ACC112 (cell line): ENCODE measurements around the gene RPTOR.
"Not testable (repeated sequence)": the region's sequence is repeated elsewhere in the genome, so short reads cannot be mapped to it uniquely, and the experiment has no call there.

ENCODE experiments used
- H2AFZ ChIP-seq: fragments of 200-600 bp; sonication (generic); one replicate; pipeline ENCODE4 v1.6.0; 2017; ENCODE audit warnings: antibody characterized with exemption, low read length; ENCODE audit not compliant: unreplicated experiment
- H3K27ac ChIP-seq: fragments of 200-600 bp; sonication (generic); 2 replicates; pipeline ENCODE4 v1.5.1; 2014; ENCODE audit warnings: low read depth, mild to moderate bottlenecking, antibody characterized with exemption, low read length, moderate library complexity
- H3K27me3 ChIP-seq: fragments of 200-600 bp; sonication (generic); 2 replicates; pipeline ENCODE4 v1.6.1; 2014; ENCODE audit warnings: mild to moderate bottlenecking, antibody characterized with exemption, low read length, moderate library complexity, mixed read lengths; ENCODE audit not compliant: insufficient read depth
- H3K36me3 ChIP-seq: fragments of 200-600 bp; sonication (generic); 2 replicates; pipeline ENCODE4 v1.6.1; 2016; ENCODE audit warnings: mild to moderate bottlenecking, antibody characterized with exemption, low read length, moderate library complexity, mixed read lengths; ENCODE audit not compliant: insufficient read depth
- H3K4me1 ChIP-seq: fragments of 200-600 bp; sonication (generic); one replicate; pipeline ENCODE4 v1.6.1; 2016; ENCODE audit warnings: low read length, mixed read lengths; ENCODE audit not compliant: insufficient read depth, unreplicated experiment, control insufficient read depth
- H3K4me3 ChIP-seq: fragments of 200-600 bp; sonication (generic); 2 replicates; pipeline ENCODE4 v1.5.1; 2014; ENCODE audit warnings: mild to moderate bottlenecking, low read depth, low read length
- H3K79me2 ChIP-seq: fragments of 200-600 bp; sonication (generic); one replicate; pipeline ENCODE4 v1.6.0; 2016; ENCODE audit warnings: low read length; ENCODE audit not compliant: control insufficient read depth, unreplicated experiment, insufficient read depth

Gene RPTOR

DNA sequence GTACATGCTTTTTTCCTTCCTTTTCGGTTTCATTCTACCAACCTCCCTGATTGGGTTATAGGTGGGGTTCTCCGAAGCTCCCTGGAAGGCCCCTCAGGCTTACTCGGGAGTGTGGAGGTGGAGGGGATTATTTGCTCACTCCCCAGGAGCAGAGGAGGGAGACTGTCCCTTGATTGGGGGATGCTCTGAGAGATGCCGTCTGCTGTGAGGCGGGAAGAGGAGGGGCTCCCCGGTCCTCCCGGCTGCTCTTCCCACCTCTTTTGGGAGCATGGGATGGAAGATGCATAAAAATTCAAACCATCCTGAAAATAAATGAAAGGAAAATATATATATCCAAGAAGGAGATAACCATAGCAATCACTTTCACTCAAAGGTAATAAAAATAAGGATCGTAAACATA, 16.1 kb upstream of the RPTOR start:
- Histone ChIP-seq H3K4me3 (no peak overlapping the region), H3K79me2 (no peaks in the 10 kb centered on the region), H3K27ac (no peak overlapping the region), H3K36me3 (no peaks in the 10 kb centered on the region), H3K4me1 (peaks cover 6% of the 10 kb centered on the region), H3K27me3 (no peaks in the 10 kb centered on the region), H2AFZ (no peak overlapping the region)

DNA sequence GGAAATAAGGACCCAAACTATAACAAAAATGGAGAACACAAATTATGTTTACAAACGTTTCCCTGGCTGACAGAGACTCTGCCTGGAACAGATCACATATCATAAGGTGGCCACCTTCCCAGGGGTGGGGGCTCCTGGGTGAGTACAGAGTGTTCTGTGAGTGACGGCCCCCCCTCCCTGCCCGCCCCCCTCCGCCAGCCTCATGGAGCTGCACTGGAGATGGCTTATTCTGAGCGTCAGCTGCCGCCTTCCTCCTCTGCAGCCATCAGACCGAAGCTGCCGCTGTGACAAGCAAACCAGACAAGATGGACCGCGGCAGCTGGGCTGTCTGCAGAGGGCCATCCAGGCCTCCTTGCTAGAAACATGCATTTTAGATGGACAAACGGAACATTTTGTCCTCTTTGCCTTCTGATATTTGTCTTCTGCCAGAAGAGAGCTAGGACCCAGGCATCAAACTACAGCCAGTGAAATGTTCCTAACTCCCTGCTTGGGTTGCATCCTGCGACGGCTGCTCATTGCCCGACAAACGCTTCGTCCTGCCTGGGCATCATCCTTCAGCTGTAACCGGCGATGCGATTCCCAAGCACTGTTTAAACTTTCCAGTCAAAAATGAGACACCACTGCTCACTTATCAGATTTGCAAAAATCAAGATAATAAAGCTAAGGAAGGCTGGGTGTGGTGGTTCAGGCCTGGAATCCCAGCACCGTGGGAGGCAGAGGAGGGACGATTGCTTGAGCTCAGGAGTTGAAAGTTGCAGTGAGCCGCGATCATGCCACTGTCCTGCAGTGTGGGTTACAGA, 15.3 kb upstream of the RPTOR start:
- no peaks in the 10 kb centered on the region for H3K36me3 ChIP-seq
- H2AFZ ChIP-seq, result no peak overlapping the region
- H3K27ac ChIP-seq, result no peak overlapping the region
- no peaks in the 10 kb centered on the region for H3K27me3 ChIP-seq
- H3K79me2 ChIP-seq, result no peaks in the 10 kb centered on the region
- no peak overlapping the region for H3K4me3 ChIP-seq
- peaks cover 6% of the 10 kb centered on the region for H3K4me1 ChIP-seq

DNA sequence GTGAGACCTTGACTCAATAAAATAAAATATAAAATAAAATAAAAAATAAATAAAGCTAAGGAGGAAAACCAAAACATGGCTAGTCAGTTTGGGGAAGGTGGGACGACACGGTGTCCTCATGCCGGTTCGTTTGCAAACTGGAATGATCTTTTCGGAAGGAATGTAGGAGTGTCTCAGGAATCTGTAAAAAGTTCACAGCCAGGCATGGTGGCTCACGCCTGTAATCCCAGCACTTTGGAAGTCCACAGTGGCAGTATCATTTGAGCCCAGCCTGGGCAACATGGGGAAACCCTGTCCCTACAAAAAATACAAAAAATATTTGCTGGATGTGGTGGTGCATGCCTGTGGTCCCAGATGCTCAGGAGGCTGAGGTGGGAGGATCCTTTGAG, 14.7 kb upstream of the RPTOR start:
- no peak overlapping the region for H2AFZ ChIP-seq
- peaks cover 6% of the 10 kb centered on the region for H3K4me1 ChIP-seq
- H3K36me3 ChIP-seq, result no peaks in the 10 kb centered on the region
- H3K4me3 ChIP-seq, result no peak overlapping the region
- H3K27ac ChIP-seq, result no peak overlapping the region
- no peaks in the 10 kb centered on the region for H3K27me3 ChIP-seq
- no peaks in the 10 kb centered on the region for H3K79me2 ChIP-seq

DNA sequence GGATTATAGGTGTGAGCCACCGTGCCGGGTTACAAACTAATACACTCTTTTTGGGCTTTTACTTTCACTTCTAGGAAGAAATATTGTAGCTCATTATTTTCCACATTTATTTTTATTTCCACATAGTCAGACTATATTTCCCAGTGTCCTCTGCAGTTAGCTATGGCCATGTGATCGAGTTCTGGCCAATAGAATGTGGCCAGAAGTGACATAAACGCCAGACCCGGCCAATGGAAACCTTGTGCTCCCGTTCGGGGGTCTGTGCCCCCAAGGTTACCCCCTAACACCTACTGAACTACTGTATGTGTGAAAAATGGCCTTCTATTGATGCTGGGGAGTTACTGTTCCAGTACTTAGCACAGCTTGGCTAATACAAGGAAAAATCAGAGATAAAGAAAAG, 13.2 kb upstream of the RPTOR start:
- H3K4me1 ChIP-seq, result peaks cover 6% of the 10 kb centered on the region
- no peaks in the 10 kb centered on the region for H3K36me3 ChIP-seq
- H3K27me3 ChIP-seq, result no peaks in the 10 kb centered on the region
- no peak overlapping the region for H3K27ac ChIP-seq
- no peak overlapping the region for H2AFZ ChIP-seq
- H3K4me3 ChIP-seq, result no peak overlapping the region
- H3K79me2 ChIP-seq, result no peaks in the 10 kb centered on the region

DNA sequence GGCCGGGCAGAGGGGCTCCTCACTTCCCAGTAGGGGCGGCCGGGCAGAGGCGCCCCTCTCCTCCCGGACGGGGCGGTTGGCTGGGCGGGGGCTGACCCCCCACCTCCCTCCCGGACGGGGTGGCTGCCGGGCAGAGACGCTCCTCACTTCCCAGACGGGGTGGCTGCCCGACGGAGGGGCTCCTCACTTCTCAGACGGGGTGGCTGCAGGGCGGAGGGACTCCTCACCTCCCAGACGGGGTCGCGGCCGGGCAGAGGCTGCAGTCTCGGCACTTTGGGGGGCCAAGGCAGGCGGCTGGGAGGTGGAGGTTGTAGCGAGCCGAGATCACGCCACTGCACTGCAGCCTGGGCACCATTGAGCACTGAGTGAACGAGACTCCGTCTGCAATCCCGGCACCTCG, 7.3 kb upstream of the RPTOR start:
- not testable (repeated sequence) for H3K79me2 ChIP-seq, H3K36me3 ChIP-seq, H2AFZ ChIP-seq, H3K27me3 ChIP-seq, H3K4me1 ChIP-seq, H3K27ac ChIP-seq, H3K4me3 ChIP-seq

DNA sequence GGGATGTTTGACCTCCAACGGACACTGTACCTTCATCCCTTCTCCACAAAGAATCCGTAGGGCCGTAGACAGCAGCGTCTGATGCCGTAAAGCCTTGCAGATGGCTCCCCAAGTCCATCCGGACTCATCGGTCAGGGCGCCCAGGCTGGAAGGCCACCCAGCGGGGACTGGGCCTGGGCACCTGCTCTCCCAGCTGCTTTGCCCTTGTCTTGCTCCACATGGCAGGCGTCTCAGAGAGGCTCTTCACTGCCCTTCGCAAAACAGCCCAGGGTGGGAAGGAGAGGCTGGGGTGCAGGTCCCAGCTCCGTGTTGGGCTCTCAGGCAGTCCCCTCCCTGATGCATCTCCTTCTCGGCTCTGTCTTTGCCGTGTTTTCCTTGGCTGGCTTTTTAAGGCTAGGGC, 6.2 kb upstream of the RPTOR start:
- no peak overlapping the region for H2AFZ ChIP-seq
- no peaks in the 10 kb centered on the region for H3K27me3 ChIP-seq
- H3K27ac ChIP-seq, result no peak overlapping the region
- no peaks in the 10 kb centered on the region for H3K36me3 ChIP-seq
- no peaks in the 10 kb centered on the region for H3K79me2 ChIP-seq
- no peak overlapping the region for H3K4me3 ChIP-seq
- no peaks in the 10 kb centered on the region for H3K4me1 ChIP-seq

DNA sequence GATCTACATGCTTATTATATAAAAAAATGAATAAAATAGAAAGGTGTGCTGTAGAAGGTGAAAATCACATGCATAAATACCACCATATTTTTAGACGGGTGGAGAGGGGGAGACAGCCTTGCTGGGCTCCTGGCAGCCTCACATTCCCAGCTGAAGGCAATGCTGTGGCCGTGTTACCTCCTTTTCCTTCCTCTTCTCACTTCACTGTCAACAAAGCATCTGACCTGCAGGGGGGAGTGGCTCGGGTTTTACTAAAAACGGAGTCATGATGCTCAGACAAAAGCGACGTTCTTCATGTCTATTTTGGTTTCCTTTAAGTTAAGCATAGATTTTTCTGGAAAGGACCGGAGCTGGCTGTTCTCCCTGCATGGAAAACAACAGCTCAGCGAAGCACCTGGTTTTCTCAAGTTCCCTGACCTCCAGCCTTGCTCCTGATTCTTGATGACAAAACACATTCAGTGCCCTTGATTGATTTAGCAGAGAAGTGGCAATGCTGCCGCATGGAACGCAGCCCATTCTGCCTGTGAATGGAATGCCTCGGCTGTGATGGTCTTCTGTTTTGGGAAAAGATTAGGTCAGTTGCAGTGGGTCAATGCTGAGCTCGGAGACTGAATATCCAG, 5.5 kb upstream of the RPTOR start:
- Histone ChIP-seq H2AFZ (no peak overlapping the region), H3K27me3 (no peaks in the 10 kb centered on the region), H3K4me3 (no peak overlapping the region), H3K36me3 (no peaks in the 10 kb centered on the region), H3K27ac (no peak overlapping the region), H3K79me2 (no peaks in the 10 kb centered on the region), H3K4me1 (no peaks in the 10 kb centered on the region)

DNA sequence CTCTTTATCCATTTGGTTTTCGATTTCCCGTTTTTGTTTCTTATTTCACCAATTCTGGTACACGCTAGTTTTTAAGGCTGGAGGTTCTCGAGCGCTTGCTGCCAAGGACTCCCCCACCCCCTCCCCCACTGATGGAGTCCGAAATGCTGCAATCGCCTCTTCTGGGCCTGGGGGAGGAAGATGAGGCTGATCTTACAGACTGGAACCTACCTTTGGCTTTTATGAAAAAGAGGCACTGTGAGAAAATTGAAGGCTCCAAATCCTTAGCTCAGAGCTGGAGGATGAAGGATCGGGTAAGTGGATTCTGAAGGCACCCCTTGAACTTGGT, 825 bp downstream of the RPTOR start:
- peak overlapping the region; percentile 78 for H2AFZ ChIP-seq
- H3K27ac ChIP-seq, result peak overlapping the region; percentile 70
- peak overlapping the region; percentile 99 for H3K4me3 ChIP-seq
- H3K4me1 ChIP-seq, result peaks cover 27% of the 10 kb centered on the region
- H3K27me3 ChIP-seq, result no peaks in the 10 kb centered on the region
- H3K36me3 ChIP-seq, result no peaks in the 10 kb centered on the region
- peaks cover 57% of the 10 kb centered on the region for H3K79me2 ChIP-seq

DNA sequence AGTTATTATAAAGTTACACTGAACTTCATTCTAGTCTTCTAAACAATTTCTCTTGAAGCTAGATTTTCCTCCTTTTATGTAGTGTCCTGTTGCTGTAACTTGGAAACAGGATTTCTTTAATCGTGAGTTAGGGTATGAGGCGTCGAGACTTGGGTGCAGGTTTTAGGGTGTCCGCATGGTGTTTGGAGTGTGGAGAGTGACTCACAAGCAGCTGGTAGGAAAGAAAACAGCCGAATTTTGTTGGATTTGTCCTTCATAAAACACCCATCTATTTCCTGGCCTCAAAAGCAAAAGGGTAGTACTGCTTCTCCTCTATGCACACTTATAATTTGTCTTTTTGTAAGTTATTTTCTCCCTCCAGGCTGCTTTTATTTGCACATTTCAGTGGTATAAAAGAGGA, 1.6 kb downstream of the RPTOR start:
- Histone ChIP-seq H3K27me3 (no peaks in the 10 kb centered on the region), H3K36me3 (no peaks in the 10 kb centered on the region), H3K79me2 (peaks cover 61% of the 10 kb centered on the region), H3K4me3 (peak overlapping the region; percentile 99), H3K4me1 (peaks cover 27% of the 10 kb centered on the region), H3K27ac (peak overlapping the region; percentile 70; the same call in 1 of the 2 replicates), H2AFZ (no peak overlapping the region)

DNA sequence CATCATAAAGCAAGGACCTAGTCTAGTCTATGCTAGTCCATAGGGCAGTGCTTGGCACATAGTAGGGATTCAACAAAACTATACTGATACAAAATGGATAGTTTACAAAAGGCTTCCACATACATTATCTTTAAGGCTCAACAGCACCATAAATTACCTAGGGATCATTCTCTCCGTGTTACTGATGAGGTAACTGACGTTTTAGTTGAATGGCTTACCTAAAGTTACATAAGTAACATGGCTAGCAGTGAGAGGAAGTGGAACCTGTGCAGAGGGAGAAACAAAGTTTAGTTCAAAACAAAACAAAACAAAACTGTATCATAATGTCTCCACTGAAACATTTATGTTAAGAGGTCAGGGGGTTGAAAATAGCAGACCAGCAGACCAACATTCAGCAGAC, 7.9 kb downstream of the RPTOR start:
- Histone ChIP-seq H3K27me3 (no peaks in the 10 kb centered on the region), H2AFZ (no peak overlapping the region), H3K36me3 (peaks cover 3% of the 10 kb centered on the region; the same call in 1 of the 2 replicates), H3K79me2 (peaks cover 72% of the 10 kb centered on the region), H3K4me3 (no peak overlapping the region), H3K27ac (no peak overlapping the region), H3K4me1 (peaks cover 7% of the 10 kb centered on the region)

DNA sequence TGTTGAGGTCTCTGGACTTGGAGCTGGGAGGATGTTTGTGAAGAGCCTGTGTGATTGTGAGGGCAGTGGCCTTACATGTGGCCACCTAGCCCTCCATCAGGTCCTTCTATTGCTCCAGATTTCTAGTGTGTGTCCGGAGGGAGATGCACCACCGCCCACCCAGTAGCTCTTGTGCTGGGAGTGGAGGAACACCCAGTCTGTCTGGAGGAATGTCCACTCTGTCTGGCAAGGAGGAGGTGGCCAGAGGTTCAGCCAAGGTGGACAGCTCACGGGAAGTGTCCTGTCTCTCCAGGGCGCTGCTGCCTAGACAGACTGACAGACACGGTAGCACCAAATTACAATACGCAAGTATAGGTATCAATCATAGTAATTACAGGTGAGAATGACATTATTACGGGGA, 10.6 kb downstream of the RPTOR start:
- peaks cover 56% of the 10 kb centered on the region for H3K79me2 ChIP-seq
- H3K36me3 ChIP-seq, result peaks cover 3% of the 10 kb centered on the region; the same call in 1 of the 2 replicates
- no peak overlapping the region for H3K27ac ChIP-seq
- H3K4me1 ChIP-seq, result peaks cover 18% of the 10 kb centered on the region
- H2AFZ ChIP-seq, result no peak overlapping the region
- H3K4me3 ChIP-seq, result no peak overlapping the region
- H3K27me3 ChIP-seq, result no peaks in the 10 kb centered on the region
